GM18907 (cell line): Measurements from ENCODE around the gene CRYBG2.
"Not testable (repeated sequence)": the region's sequence is repeated elsewhere in the genome, so short reads cannot be mapped to it uniquely, and the experiment has no call there.

ENCODE experiments used
- ATAC-seq: cut with Tn5 transposase; IDR thresholded peaks from one replicate; pipeline ENCODE4 v1.9.1; 2021; ENCODE audit warnings: mild to moderate bottlenecking, moderate library complexity; ENCODE audit not compliant: unreplicated experiment

Gene CRYBG2

DNA sequence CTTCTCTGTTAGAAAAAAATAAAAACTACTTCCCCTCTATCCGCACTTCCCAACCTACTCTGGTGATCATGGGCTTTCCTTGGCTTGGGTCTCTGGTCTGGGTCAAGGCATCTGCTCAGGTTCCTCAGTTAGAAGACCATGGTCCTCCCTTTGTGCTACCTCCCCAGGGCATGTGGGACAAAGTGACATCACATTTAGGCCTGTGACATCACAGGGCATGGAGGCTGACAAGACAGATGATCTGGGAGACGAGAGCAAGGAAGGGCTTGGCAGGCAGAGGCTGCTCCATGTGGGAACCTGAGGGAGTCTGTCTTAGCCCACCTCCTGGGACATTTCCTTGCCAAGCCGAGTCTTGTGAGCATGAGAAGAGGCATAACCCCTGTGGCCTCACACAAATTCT lies 18.7 kb upstream of the CRYBG2 start, which contains the start of gene ZNF683:
Gene ZNF683, minus strand, starts transcription at position 140 of the 400 bp plus-strand sequence. CDS start 4,179 bp downstream, outside the sequence.
- ATAC-seq, result not testable (repeated sequence)

DNA sequence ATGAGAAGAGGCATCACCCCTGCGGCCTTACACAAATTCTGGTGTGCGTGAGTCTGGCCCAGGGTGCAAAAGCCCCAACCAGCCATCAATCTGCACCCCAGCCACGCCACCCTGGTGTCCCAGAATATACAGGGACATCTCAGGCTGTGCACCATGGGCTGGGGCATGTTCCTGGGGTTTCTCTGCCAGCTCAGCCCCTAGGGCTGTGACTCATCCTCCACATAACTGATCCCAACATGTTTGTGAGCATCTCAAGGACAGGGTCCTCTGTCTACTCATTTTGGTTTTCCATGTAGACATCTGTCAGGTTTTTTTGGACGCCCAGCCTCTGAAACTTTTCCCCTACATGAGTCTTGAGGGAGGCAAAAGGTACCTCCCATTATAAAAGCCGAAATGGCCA lies 18.1 kb upstream of the CRYBG2 start:
- ATAC-seq, result no peak

DNA sequence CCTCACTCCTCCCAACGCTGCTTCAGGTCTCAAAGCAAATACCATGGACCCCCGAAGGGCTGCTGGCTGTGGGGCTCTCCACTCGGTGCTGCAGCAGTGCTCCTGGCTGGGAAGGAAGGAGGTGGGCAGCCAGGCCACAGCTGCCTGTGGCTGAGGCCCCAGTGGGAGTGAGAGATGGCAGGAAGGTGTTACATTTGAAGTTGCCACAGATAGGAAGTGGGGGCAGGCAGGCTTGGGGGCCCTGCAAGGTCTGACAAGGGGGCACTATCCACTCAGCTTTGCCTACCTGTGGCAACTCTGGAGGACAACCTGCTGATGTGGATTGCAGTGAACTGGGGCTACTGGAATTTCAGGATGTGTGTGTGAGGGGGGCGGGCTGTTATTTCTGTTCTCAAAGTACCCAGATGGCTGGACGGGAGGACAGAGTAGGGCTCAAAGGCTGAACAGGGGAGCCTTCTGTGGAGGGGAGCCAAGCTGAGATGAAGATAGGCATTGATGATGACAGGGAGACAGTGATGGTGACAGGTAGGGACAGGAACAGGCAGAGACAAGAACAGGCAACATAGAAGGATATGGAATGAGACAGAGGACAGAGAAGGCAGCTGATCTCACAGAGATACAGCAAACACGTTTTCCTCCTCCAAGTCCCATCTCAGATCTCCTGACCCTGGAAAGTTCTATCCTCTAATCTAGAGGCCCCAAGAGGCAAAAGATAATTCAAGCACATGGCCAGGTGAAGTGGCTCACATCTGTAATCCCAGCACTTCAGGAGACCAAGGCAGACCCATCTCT lies 16.9 kb upstream of the CRYBG2 start:
- no peak for ATAC-seq

DNA sequence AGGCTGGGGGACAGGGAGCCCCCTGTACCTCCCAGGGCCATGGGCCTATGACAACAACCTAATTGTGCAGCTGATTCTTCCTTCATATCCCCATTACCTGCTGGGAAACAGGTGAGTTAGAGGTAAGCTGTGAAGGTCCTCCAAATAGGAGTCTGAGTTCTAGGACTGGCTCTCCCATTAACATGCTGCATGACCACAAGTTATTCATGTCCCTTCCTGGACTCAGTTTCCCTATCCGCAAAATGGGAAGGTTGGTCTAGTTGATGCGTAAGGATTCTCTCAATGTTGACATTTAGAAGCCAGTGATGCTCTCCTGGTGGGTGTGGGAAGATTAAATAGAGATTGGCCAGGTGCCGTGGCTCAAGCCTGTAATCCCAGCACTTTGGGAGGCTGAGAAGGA lies 14.6 kb upstream of the CRYBG2 start:
- ATAC-seq, result no peak

GRCh38 chr1:26368006-26368405 lies 14.1 kb upstream of the CRYBG2 start:
- no peak for ATAC-seq

- no peak for ATAC-seq
Measured at GRCh38 chr1:26367441-26367840, 13.5 kb upstream of the CRYBG2 start.

DNA sequence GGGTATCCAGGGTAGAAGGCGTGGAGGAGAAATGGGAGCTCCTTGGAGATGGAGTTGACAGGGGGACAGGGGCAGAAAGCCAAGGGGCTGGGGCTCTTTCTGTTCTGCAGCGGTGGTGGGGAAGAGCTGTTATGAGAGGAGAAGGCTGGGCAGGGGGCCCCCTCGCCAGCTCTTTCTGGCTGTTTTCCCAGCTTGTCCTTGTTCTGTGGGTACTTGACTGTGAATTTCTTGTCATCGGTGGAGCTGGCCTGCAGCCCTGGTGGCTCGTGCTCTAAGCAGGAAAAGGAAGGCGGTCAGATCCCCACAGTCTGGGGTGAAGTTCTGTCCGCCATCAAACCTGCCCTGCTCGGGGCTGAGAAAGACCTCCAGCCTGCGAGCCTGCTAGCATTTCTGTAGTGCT lies 11.0 kb upstream of the CRYBG2 start:
- no peak for ATAC-seq

DNA sequence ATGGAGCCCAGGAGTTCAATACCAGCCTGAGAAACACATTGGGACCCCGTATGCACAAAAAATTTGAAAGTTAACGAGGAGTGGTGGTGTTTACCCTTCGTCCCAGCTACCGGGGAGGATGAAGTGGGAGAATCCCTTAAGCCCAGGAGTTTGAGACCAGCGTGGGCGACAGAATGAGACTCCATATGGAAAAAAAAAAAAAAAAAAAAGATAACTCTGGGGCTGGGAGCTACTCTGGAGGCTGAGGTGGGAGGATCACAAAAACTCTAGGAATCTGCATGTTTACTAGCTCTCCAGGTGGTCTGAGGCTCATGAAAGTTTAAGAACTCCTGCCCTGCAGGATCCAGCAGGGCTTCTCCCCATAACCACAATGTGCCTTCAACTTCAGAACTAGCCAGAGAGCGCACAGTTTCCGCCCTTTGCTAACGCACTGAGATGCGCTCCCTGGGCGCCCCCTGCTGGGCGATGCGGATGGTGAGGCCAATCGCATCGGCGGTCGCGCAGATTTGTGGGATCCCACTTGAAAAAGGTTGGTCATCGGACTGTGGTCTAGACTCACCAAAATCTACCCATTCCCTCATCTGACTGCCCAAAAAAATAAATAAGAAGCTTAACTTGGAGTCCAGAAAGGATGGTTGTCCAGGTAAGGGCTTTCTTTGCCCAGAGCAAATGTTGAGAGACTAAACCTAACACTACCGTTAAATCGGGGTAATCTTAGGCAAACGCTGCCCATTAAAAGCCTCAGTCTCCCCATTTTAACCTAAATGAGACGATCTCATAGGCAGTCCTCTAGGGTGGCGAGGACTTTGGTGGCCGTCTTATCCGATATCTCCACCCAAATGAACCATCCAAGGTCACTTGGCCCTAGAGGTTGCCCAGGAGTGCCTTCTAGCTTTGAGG lies 9.9 kb upstream of the CRYBG2 start:
- no peak for ATAC-seq

- ATAC-seq, result no peak
Measured at GRCh38 chr1:26362331-26362730, 8.4 kb upstream of the CRYBG2 start.

- no peak for ATAC-seq
Measured at GRCh38 chr1:26361605-26362122, 7.7 kb upstream of the CRYBG2 start.

DNA sequence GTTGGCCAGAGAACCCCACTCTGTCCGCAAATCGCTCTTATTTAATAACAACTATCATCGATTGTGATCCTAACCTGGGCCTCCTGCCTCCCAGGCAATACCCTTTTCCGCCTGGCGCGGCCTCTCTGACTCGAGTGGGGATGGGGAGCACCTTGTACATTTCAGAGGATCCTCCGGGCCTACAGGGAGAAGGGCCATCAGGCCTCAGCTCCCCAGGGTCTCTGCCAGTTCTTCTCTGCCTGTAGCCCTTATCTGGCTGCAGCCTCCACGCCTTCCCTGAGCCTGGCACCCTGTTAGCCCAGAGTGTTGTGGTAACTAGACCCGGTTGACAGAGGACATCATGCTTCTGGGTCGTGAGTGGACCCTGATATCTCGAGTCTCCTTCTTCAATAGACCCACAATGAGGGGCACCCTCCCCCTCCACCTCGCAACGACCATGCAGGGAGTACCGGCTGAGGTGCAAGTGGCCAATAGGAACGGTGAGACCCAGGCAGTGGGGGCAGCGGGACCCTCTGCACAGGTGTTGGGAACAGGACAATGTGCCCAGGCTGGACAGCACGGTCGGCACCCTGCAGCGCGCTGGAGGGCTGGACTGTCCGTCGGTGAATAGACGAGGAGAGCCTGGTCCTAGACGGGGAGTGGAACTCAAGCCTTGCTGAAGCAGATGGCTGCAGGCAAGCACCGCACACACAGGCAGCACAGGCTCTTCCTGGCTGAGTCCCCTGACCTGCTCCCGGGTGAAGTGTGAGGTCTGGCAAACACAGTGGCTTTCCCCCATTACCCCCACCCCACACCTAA lies 7.1 kb upstream of the CRYBG2 start:
- no peak for ATAC-seq

DNA sequence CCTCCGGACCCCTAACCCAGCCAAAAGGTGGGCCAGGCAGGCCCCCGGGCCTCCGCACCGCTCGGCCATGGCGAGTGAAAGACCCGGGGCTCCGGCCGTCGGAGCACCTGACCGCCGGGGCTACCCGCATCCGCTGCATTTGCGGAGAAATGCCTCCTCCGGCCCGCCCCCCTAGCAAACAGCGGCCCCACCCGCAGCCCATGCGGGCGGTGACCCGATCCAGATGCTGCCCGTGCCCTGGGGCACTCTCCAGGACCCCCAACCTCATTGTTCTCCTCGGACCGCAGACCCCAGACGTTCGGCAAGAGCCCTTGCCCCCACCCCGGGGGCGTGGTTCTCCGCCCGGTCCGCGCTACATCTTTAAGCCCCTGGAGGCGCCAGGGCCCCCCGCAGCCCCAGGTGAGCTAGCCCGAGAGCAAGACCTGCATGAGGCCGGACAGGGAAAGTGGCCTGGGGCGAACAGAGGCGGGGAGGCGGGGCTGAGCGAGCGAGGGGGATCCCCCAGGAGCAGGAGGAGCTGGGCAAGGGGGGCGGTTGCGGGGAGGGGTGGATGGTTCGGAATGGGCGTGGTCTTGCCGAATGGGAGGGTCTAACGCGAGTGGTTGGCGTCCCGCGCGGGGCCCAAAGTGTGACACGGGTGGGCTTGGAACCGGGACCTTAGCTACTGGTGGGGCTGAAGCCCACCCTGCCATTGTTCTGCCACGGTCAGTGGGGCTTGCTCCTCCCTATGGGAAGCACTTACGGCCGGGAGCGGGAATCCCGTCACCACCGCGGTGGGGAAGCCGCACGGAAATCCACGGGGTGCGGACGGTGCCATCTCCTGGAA lies 6.3 kb upstream of the CRYBG2 start:
- no peak for ATAC-seq

GRCh38 chr1:26358411-26359384 lies 4.8 kb upstream of the CRYBG2 start:
- ATAC-seq, result no peak

DNA sequence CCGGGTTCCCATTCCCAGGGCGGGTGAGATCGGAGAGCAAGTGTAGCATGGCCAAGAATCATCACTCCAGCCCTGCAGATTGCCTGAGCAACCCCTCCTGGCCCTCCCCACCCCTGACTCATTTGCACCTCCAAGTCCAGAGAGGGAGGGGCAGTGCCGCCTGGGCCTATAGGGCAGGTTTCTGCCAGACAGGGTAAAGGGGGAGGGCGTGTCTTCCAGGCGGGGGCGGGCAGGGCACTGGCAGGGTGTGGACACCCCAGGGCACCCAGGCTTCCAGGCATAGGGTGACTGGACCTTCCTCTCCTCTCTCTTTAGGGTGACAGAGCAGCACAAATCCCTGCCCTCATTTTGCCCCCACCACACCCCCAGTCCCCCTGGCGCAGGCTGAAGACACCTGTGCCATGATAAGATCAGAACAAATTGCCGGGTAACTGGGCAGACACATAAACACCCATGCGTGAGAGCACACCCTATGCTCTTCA lies 3.2 kb upstream of the CRYBG2 start:
- no peak for ATAC-seq

DNA sequence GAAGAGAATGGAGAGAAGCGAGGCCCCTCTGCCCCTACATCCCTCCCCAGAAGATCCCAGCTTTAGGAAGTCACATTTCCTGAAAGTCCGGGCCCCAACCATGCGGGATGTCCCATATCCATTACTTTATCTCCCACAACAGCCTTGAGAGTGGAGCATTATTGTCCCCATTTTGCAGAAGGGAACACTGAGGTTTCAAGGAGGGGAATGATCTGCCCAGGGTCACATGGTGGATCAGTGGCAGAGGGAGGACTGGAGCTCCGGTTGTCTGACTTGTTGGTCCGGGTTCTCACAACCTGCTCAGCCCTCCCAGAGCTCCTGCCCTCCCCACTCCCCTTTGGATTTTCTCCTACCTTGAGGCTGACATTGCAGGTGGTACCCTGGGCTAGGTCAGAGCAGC lies 2.2 kb upstream of the CRYBG2 start:
- no peak for ATAC-seq

DNA sequence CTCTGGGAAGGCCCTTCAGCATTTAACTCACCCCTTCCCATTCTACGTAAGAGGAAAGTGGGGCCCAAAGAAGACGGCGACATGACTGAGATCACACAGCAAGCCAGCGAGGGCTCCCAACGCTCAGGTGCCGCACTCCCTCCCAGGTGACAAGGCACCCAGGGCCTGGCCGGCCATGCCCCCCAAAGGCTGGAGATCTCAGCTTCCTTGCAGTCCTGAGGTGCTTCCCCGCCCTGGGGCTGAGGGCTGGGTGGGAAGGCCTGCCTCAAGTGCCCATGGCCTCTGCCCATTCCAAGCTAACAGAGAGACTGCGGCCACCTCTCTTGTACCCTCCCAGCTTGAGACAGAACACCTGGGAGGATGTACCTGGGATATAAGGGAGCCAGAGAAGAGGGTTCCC lies 1.0 kb upstream of the CRYBG2 start:
- ATAC-seq, result no peak

- ATAC-seq, result no peak
Measured at GRCh38 chr1:26353210-26353859, 595 bp downstream of the CRYBG2 start.

DNA sequence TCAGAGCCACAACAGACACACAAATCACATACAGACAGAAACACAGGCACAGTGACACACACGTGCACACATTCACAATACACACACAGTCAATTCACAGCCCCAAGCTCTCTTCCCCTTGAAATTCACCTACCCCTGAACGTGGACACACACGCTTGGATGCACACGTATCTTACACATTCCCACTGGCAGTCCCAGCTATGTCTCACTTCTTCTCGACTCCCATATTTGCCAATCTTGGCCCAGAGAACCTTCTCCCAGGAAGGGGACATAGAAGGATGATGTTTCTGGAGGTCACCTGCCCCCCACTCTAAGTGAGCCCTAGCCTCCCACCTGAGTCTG lies 1.6 kb downstream of the CRYBG2 start:
- ATAC-seq, result no peak
